Stimulated activated naive CD4-positive, alpha-beta T cell (primary cell): ENCODE results near the gene LBHD2.

Experiments
- DNase-seq, 6 experiments: peaks; one replicate each; lab custom pipeline; 2025; lab: John Stamatoyannopoulos, UW

LBHD2 gene

GRCh38 chr14:103090481-103091020, 6.5 kb downstream of the LBHD2 start:
- DNase-seq: no peak

GRCh38 chr14:103091041-103091882, 7.3 kb downstream of the LBHD2 start:
- peak; percentile 33 to 75 (median 69) for DNase-seq

- DNase-seq: no peak
These were observed 7.8 kb downstream of the LBHD2 start for GRCh38 chr14:103091883-103092222.

GRCh38 chr14:103093856-103094405, 9.9 kb downstream of the LBHD2 start:
- DNase-seq: no peak

- no peak for DNase-seq
These were observed 10.6 kb downstream of the LBHD2 start, which contains the start of gene EXOC3L4 for GRCh38 chr14:103094406-103095209. EXOC3L4 (plus strand) TSS chr14:103094725; CDS start chr14:103100220, 5,495 bp downstream.

GRCh38 chr14:103095210-103095778, 11.3 kb downstream of the LBHD2 start:
- DNase-seq: no peak

GRCh38 chr14:103096387-103096786, 12.4 kb downstream of the LBHD2 start:
- no peak for DNase-seq

- DNase-seq: no peak
These were observed 13.4 kb downstream of the LBHD2 start for GRCh38 chr14:103097244-103097993.

GRCh38 chr14:103097994-103098957, 14.3 kb downstream of the LBHD2 start:
- no peak for DNase-seq

GRCh38 chr14:103099081-103099732, 15.2 kb downstream of the LBHD2 start:
- no peak for DNase-seq

- DNase-seq: no peak
These were observed 15.8 kb downstream of the LBHD2 start for GRCh38 chr14:103099733-103100280.

- DNase-seq: no peak
These were observed 16.5 kb downstream of the LBHD2 start for GRCh38 chr14:103100281-103101121.

- DNase-seq: no peak
These were observed 17.4 kb downstream of the LBHD2 start for GRCh38 chr14:103101257-103101962.

- DNase-seq: no peak
These were observed 18.1 kb downstream of the LBHD2 start for GRCh38 chr14:103101963-103102688.

- no peak for DNase-seq
These were observed 18.8 kb downstream of the LBHD2 start for GRCh38 chr14:103102689-103103260.

GRCh38 chr14:103103461-103104388, 19.7 kb downstream of the LBHD2 start:
- no peak for DNase-seq
